GM11168 (cell line): ENCODE measurements around the gene ABCA13.

Experiments used
- in situ Hi-C: fragments of 300-500 bp; cut with MboI; formaldehyde crosslinking; loops from one replicate; pipeline ENCODE4 v1.12.0; 2022; ENCODE audit warnings: low sequenced_read_pairs; ENCODE audit not compliant: unreplicated experiment

The ABCA13 gene

DNA sequence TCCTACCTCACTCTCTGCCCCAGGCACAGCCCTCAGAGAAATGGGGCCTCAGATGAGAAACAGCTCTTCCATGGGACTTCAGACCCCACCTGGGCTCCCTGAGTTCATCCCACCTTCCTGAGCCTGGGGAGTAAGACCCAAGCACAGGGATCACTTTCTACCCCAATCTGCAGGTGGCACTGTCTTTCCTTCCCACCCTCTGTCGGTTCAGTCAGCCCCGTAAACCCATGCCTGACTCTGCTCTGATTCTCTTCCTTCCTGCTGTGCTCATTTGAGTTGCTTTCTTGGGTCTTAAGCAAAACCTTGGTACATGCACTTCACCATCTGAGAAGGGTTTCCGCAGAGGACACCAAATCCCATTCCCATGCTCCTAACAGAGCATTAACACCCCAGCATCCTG, 446.7 kb downstream of the ABCA13 start:
- in situ Hi-C loops, result no loop called here

DNA sequence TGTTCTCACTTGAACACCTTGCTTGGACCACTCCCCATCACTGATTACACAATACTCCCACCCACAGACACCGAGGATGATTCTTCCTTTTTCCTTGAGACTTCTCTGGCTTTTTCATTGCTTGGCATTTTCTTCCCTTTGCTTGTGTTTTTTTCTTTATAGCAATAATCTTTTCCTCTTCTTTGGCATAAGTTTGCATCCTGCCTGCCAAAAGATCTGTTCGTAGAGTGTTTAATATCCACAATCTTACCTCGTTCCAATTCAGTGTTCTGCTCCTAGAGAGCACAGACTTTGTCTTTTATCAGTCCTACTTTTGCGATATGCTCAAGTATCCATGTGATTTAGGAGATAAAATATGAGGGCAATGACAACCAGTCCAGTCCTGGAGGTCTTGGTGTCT, 449.8 kb downstream of the ABCA13 start:
- in situ Hi-C loops, result no loop called here

DNA sequence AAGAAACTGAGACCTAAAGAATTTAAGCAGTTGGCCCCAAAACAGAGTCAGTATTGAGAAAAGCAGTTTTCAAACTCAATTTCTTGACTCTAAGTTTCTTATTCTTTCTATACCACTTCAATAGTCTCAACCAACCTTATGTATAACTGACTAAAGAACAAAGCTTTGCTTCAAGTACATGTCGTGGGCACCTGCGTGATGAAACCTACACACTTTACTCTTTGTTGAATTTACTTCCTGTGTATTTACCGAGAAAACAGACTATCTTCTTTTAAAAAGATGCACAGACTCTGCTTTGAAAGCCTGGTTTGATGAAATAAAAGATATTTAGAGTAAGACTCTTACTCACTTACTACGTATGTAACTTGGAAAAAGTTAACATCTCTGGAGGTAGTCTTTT, 455.9 kb downstream of the ABCA13 start:
- in situ Hi-C loops, result no loop called here

DNA sequence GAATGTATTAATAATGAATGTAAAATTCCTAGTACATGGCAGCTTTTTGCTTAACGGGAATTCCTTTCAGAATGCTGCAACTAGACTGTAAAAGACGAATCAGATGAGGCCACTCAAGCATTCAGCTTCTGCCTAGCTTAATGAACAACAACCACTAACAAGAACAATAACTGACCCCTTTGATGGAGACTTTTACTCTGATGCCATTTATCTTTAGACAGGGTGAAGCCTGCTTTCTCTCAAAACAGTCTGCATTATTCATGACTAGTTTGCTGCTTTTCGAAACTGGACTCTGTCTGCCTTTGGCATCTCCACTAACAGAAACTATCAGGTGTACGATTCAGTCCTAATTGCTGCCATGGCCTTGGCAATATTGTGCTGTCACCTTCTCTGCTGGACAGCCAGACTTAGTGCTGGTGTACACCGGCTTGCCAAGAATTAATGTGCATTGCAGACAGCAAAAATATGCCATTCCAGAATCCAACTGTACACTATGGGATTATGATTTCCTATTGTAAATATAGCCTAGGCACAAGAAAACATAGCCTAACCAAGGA, 457.6 kb downstream of the ABCA13 start:
- in situ Hi-C loops, result no loop called here

DNA sequence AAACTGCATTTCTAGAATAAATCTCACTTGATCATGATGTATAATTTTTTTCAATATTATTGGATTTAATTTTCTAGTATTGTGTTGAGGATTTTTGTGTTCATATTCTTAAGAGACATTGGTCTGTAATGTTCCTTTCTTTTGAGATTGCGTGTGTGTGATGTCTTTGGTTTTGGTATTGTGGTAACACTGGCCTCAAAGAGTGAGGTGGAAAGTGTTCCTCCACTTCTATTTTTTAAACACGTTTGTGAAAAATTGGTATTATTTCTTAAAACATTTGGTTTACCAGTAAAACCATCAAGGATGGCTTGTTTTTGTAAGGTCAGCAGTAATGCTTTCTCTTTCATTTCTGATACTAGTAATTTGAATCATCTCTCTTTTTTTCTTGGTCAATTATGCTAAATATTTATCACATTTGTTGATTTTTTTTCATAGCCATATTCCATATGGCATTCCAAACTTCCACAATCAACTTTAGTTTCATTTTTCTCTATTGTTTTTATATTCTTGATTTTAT, 462.9 kb downstream of the ABCA13 start:
- in situ Hi-C loops, result no loop called here

DNA sequence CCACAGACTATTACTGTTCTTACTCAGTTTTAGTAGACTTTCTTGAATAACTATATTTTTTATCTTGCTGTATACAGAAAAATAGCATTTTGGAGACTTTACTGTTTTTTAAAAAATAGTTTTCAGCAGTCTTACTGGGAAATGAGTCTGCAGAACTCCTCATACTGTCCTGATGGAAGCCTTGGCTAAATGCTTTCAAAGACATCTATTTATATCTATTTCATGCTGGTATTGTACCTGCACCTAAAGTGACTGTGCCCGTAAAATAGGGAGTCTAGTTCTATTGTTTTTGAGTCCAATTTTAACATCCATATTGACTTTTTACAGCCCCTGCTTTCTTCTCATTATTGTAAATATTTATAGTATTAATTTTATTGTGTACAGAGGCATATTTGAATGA, 464.5 kb downstream of the ABCA13 start:
- in situ Hi-C loops, result no loop called here

DNA sequence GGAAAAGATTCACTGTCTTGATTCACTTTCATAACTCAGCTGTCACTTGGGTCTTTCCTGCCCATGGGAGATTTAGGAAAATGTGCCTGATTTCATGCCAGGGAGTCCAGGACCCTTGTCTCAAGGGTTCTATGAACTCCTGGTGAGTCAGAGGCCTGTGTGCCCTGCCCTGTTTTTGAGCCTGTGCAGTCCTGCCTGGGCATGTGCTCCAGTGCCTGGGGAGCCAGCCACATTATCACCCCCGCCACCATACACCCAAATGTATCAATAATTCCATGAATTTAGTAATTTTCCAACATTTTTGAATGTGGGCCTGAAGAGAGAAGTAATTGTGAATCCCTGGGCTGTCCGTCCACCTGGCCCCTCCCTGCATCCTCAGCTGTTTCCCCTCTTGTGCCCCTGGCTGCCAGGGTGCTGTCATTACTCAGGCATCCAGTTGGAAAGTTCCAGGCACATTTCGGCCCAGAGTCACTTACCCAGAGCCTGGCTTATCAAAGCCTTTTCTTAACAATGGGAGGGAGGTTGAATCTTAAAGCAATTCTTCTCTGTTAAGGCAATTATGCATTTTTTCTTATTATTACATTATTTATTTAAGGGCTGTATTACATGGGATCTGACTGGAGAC, 465.2 kb downstream of the ABCA13 start:
- in situ Hi-C loops, result no loop called here

DNA sequence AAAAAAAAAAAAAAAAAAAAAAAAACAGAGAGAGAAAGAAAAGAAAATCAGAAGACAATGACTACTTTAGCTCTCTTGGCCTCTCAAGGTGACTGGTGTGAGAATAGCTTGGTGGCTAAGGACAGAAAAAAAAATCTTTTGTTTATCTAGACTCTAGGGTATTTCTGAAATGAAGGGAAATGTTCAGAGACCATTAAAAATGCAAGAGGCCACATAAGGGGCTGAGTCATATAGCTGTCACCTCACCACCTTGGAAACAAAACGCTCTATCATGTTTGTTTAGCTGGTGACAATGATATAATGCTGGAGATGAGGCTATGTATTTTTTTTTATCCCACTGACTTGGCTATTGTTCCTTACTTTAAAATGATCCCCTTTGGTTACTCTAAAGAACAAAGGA, 466.1 kb downstream of the ABCA13 start:
- in situ Hi-C loops, result no loop called here

GRCh38 chr7:48638041-48638440, 466.8 kb downstream of the ABCA13 start:
- in situ Hi-C loops, result no loop called here

DNA sequence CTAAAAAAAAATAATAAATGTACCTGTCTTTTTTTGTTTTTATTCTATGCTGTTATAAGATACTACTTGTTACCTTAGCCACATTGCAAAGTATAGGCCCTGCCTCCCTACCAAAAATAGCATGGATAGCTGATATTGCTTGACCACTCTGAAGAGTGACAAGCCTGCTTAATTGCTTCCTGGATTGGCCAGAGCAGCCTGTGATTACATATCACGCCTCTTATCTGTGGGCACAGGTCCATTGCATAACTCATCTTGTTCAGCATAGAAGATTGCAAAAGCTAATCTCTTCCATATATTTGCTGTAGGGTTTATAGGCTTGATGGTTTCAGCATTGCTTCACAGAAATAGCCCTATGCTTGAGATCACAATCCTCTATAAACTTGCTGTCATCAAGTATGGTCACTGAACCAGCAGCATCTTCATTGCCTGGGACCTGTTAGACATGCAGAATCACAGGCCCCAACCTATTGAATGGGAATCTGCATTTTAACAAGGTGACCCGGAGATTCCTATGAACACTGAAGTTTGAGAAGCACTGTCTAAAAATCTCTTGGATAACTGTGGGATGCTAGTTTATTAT, 472.3 kb downstream of the ABCA13 start:
- in situ Hi-C loops, result no loop called here

- in situ Hi-C loops, result no loop called here
Observed at GRCh38 chr7:48658138-48658537, 486.9 kb downstream of the ABCA13 start.

- in situ Hi-C loops, result no loop called here
Observed at GRCh38 chr7:48660306-48660870, 489.1 kb downstream of the ABCA13 start.

DNA sequence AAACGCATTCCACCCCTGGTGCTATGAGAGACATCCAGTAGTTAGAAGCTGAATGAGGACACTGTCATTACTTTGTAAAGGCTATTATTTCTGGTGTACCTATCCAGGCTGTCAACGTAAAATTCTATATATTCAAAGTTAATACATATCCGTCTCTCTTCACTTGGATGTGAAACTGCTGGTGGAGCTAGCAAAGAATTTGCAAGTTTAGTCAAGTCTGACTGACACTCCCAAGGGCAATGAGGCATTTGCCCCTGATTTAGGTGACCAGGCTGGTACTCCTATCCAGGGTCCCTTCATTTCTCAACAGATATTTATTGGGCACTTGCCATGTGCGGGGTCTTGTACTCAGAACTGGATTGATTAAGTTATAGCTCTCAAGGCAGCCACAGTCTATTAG, 493.0 kb downstream of the ABCA13 start:
- in situ Hi-C loops, result no loop called here

DNA sequence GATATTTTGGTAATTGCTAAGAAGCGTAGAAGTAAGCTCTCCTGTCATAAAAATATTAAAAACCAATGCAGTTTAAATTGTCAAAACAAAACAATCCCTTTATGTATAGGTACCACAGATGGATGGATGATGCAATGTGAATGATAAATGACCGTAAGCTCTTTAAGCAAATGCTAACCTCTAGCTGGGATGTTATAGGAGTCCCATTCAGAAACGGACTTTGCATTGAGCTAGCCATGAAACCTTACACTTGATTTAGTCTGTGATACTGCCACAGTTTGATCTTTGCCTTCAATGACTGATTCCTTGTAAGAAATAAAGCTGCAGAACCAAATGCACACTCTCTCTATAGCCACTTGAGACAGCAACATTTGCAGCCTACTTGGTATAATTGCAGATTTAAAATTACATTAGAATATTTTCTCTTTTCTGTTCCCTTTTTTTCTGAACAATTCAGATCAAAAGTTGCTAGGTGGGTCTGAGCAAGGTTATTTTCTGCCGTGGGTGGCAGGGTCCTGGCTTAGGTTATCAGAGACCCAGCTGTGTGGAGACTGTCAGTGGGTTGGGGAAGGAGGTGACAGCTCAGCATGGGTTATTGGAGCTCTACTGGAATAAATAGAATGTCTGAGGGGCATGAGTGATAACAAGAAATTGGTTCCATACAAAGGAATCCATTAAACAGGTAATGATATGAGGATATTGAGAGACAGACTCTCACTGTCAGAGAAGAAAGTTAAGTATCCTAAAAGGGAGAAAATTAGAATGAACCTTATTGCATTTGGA, 494.3 kb downstream of the ABCA13 start:
- in situ Hi-C loops, result no loop called here

DNA sequence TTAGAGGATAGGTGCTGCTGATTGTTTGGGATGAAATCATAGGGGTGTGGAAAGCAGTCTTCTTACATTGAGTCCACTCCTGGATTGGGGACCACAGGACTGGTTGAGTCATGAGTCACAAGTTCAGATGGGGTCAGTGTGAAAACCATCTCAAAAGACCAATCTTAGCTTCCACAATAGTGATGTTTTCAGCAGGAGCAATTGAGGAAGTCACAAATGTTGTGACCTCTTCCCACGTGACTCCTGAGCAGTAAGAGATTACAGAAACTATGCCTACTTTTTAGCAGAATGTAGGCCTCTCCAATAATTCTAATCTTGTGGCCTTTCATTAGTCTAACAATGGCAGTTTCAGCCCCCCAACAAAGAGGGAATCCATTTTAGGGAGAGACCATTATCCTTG, 496.1 kb downstream of the ABCA13 start:
- in situ Hi-C loops, result no loop called here

DNA sequence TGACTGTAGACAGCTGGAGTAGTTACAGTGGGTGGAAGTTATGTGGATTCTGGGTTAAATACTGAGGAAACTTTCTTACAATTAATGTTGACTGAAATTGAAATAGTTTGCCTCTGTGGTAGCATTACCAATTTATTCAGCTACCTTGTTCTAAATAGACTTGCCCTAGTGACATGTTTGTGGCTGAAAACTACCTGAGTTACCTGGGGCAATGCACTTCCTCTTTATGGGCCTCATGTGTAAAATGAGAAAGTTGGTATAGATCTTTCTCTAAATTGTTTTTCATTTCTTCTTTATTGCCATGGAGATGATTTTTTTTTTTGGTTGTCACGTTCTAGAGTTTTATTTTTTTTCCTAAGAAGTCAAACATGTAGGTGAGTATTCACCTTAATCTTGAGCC, 500.4 kb downstream of the ABCA13 start:
- in situ Hi-C loops, result no loop called here

DNA sequence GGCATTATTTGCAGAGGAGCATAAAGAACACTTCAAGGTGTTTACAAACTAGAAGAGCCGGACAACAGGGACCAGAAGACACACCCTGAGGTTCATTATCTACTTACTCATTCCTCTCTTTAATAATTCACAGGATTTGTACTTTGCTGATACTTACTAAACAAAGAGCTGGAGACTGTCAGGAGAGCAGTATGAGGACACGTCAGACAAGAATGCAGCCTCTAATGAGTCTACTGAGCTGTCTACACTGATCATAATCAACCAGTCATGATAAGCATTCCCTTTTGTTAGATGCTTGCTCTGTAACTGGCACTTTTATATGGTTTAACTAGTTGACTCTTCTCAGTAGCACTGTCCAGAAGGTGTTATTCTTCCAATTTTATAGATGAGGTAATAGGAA, 509.7 kb downstream of the ABCA13 start:
- in situ Hi-C loops, result no loop called here

GRCh38 chr7:48691788-48692187, 520.5 kb downstream of the ABCA13 start:
- in situ Hi-C loops, result no loop called here
